Body of pancreas (tissue), 4 donors: Measurements from ENCODE around the gene DCAKD. TPM values are rescaled to one million over a fixed set of nuclear protein-coding genes. Genes with fewer than 3 reads are reported as not detected.

Experiments
- ATAC-seq: fragments of 150-250 bp; one replicate; pipeline ENCODE4 v1.9.1; 2016
- DNase-seq, 4 donors: peaks; one replicate each; pipeline ENCODE4 v3.0.0-alpha.2; 2019
- H3K27ac ChIP-seq, 4 donors: fragments of 200-600 bp; sonication (generic); 1 replicate in 3 of 4; 2 replicates in 1 of 4; pipeline versions ENCODE4 v1.5.1 to v1.6.1; 2016 to 2019; ENCODE audit warnings: mild to moderate bottlenecking in 1 of 4, mixed read lengths in 1 of 4, moderate library complexity in 1 of 4
- H3K27me3 ChIP-seq, 2 donors: fragments of 200-600 bp; sonication (generic); one replicate each; pipeline ENCODE4 v1.6.0; 2016; ENCODE audit warnings: mild to moderate bottlenecking in 1 of 2
- H3K36me3 ChIP-seq, 2 donors: fragments of 200-600 bp; sonication (generic); replicated peaks in 1 of 2; 2 replicates each; pipeline ENCODE4 v1.5.1; 2016; ENCODE audit warnings: low read depth in 2 of 2; ENCODE audit not compliant: insufficient read depth in 1 of 2
- H3K4me1 ChIP-seq: fragments of 200-600 bp; sonication (generic); one replicate; pipeline ENCODE4 v1.6.0; 2016
- H3K4me3 ChIP-seq, 2 donors: fragments of 200-600 bp; sonication (generic); 1 replicate in 1 of 2; 2 replicates in 1 of 2; pipeline ENCODE4 v1.5.1; 2016 to 2019
- H3K9me3 ChIP-seq, 3 donors: fragments of 200-600 bp; sonication (generic); 1 replicate in 2 of 3; 2 replicates in 1 of 3; pipeline ENCODE4 v1.5.1; 2016
- POLR2A ChIP-seq, 3 donors: fragments of 450-650 bp; IDR thresholded peaks; one replicate each; pipeline ENCODE4 v1.6.1; 2016; ENCODE audit warnings: antibody characterized with exemption in 3 of 3, mild to moderate bottlenecking in 2 of 3
- WGBS, 2 donors: methylation state at CpG; one replicate each; pipeline ENCODE4 v1.1.5; 2017; 5-methylcytosine and 5-hydroxymethylcytosine counted together
- intact Hi-C: fragments of 100-400 bp; cut with DNase I; formaldehyde crosslinking; loops from one replicate; pipeline ENCODE4 v1.15.1; 2023
- total RNA-seq, 2 donors: library from RNA; depleted of rRNA; stranded (reverse); fragments of >200 nt; gene quantifications; one replicate each; pipeline ENCODE4 v1.1.0, GENCODE V29; 2016
- TF ChIP-seq, protein P1 (sequence below), 7 experiments: fragments of 450-650 bp in 4 of 7; fragments of 200-600 bp in 3 of 7; sonication (generic) in 3 of 7; IDR thresholded peaks; one replicate each; pipeline ENCODE4 v1.5.1; 2016 to 2019; ENCODE audit warnings: antibody characterized with exemption in 7 of 7

Gene DCAKD
- total RNA-seq, 2 donors from 2014 or later = 19.8 to 20.8 TPM

DNA sequence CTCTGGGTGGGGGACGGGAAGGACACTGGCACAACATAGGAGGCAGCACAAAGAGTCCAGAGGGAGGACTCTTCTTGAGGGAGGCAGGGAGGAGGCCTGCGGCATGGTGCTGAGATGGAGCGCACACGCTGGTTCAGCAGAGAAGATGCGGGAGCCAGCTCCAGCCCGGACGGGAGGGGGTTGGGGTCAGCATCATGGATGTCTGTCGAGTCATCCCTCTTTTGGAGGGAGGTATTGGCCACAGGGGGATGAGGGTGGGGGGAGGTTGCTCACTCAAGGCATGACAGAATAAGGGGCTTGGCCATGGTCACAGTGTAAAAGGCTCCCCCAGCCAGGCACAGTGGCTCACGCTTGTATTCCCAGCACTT is 19.3 kb downstream of the DCAKD start:
- H3K9me3 ChIP-seq = no peaks in the 10 kb centered on the region
- no peak for ATAC-seq
- no peaks in the 10 kb centered on the region for H3K27me3 ChIP-seq
- intact Hi-C loops = no loop called here
- H3K4me3 ChIP-seq = no peak overlapping the region
- 85 to 87% methylated on average over 6 to 9 of the region's 9 CpGs for WGBS, 2 donors
- no peaks in the 10 kb centered on the region for H3K4me1 ChIP-seq
- DNase-seq = no peak
- no peak overlapping the region for H3K27ac ChIP-seq
- peaks cover 0 to 4% of the 10 kb centered on the region in 2 donors for H3K36me3 ChIP-seq
- TF ChIP-seq, protein P1, sequence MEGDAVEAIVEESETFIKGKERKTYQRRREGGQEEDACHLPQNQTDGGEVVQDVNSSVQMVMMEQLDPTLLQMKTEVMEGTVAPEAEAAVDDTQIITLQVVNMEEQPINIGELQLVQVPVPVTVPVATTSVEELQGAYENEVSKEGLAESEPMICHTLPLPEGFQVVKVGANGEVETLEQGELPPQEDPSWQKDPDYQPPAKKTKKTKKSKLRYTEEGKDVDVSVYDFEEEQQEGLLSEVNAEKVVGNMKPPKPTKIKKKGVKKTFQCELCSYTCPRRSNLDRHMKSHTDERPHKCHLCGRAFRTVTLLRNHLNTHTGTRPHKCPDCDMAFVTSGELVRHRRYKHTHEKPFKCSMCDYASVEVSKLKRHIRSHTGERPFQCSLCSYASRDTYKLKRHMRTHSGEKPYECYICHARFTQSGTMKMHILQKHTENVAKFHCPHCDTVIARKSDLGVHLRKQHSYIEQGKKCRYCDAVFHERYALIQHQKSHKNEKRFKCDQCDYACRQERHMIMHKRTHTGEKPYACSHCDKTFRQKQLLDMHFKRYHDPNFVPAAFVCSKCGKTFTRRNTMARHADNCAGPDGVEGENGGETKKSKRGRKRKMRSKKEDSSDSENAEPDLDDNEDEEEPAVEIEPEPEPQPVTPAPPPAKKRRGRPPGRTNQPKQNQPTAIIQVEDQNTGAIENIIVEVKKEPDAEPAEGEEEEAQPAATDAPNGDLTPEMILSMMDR (IDR thresholded peaks at IDR 0.05) = no peak
- TF ChIP-seq POLR2A (IDR thresholded peaks at IDR 0.05) = no peak

DNA sequence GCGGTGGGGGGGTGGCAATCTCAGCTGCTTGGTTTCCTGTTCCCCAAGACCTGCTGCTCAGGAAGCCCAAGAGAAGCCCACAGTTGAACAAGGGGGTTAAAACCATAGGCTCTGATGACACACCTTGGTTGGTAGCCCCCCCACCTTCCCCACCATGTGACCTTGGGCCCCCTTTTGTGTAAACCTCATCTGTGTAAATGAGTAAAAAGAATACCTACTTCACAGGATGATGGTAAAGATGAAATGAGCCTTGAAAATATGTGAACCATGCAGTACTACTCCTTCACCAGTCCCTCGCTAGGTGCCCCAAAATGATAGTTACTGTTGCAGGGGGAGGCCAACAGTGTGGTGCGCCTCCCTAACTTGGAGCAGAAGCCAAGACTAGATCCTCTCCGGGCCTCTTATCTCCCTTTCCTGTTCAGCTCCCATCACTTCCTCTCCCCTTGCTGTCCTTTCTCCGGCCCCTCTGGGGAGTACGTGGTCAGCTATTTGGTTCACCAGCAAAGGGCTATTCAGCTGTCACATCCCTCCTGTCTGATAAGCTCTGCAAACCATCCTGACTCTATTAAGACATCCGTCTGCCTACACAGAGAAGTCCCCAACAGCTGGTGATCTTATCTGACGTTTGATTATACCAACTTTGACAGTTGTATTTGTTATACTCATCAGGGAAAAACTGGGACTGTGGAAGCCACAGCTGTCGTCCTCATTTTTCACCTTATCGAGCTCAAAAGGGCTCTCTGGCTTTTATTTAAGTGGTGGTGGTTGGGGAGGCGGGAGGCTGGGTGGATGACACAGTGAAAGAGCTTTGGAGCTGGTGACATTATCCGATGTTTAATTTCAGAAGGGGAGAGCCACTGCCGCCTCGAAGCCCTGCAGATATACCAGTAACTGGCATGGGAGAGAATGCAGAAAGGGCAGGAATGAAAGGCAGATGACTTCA is 19.9 kb downstream of the DCAKD start:
- 72 to 85% methylated on average over 14 of the region's 14 CpGs for WGBS, 2 donors
- Histone ChIP-seq H3K4me3 (no peak overlapping the region), H3K27ac (no peak overlapping the region), H3K27me3 (no peaks in the 10 kb centered on the region), H3K36me3 (peaks cover 0 to 4% of the 10 kb centered on the region in 2 donors), H3K9me3 (no peaks in the 10 kb centered on the region), H3K4me1 (no peaks in the 10 kb centered on the region)
- DNase-seq (no peak), ATAC-seq (no peak)
- intact Hi-C loops = no loop called here
- TF ChIP-seq, protein P1 (IDR thresholded peaks at IDR 0.05) = no peak

DNA sequence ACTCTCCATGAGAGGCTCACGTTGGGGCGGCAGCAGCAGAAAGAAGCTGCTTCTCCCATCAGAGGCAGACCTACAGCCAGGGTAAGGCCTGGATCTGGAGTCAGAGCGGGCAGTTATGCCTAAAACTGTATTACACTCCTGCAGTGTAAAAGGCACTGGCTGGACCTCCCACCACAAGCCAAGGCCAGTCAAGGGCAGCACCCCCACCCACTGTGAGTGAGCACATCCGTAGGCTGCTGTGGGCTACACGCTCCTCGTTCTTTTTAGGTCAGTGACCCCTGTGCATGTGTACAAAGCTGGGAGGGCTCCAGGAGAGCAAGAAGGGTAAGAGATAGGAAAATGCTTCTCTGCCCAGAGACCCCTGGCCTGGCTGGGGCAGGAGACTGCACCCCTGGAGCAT is 20.7 kb downstream of the DCAKD start:
- Histone ChIP-seq H3K27me3 (no peaks in the 10 kb centered on the region), H3K4me3 (no peak overlapping the region), H3K9me3 (no peaks in the 10 kb centered on the region), H3K36me3 (peaks cover 0 to 4% of the 10 kb centered on the region in 2 donors), H3K27ac (no peak overlapping the region), H3K4me1 (no peaks in the 10 kb centered on the region)
- WGBS, 2 donors = 81 to 82% methylated on average over 3 to 6 of the region's 6 CpGs
- no peak for DNase-seq
- TF ChIP-seq POLR2A (IDR thresholded peaks at IDR 0.05) = no peak
- TF ChIP-seq, protein P1 (IDR thresholded peaks at IDR 0.05) = no peak
- ATAC-seq = no peak
- intact Hi-C loops = no loop called here

DNA sequence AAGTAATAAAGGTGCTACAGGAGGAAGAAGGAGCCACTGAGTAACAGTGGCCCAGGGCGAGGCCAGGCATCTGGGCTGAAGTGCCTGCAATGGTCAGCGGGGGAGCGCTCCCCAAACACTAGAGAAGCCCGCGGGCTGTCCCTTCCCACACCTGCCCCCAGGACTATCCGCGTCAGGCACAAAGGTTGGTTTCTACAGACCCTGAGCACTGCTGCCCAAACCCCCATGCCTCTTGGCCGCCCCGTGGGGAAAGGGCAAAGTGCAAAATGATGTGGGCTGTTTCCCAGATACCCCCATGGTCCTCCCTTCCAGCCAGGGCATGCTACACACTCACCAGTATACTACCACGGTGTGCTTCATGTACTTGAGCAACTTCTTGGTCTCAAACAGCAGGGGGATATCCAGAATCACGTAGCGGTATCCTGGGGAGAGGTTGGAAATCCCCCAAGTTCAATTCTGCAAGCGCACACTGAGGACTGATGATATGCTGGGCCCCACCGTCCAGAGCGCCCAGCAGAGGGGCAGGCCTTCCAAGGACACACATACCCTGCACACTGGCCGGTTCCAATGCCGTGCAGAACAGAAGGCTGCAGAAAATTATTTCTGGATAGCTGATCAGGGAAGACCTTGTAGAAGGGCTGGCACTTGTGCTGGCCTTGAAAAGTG is 21.5 kb downstream of the DCAKD start:
- Histone ChIP-seq H3K36me3 (peaks cover 0 to 4% of the 10 kb centered on the region in 2 donors), H3K9me3 (no peaks in the 10 kb centered on the region), H3K27ac (no peak overlapping the region), H3K4me3 (no peak overlapping the region), H3K4me1 (no peaks in the 10 kb centered on the region), H3K27me3 (no peaks in the 10 kb centered on the region)
- 78 to 82% methylated on average over 13 to 17 of the region's 17 CpGs for WGBS, 2 donors
- ATAC-seq (no peak), DNase-seq (no peak)
- TF ChIP-seq, protein P1 (IDR thresholded peaks at IDR 0.05) = no peak
- TF ChIP-seq POLR2A (IDR thresholded peaks at IDR 0.05) = no peak
- intact Hi-C loops = loop anchor here (10.0 kb wide), 1 partner anchor 255 kb away; no protein-coding TSS in a partner anchor
